K562 (cell line): ENCODE measurements around the gene ACTN4. TPM values are rescaled to one million over a fixed set of nuclear protein-coding genes. Genes with fewer than 3 reads are reported as not detected.

Experiments used
- BRF1 ChIP-seq: IDR thresholded peaks from 3 replicates; pipeline ENCODE4 v1.6.1; 2011; ENCODE audit warnings: borderline replicate concordance, mild to moderate bottlenecking; ENCODE audit not compliant: insufficient read length; ENCODE audit errors: extremely low read depth
- CBX8 ChIP-seq: fragments of 200-600 bp; sonication (generic); IDR thresholded peaks from 2 replicates; pipeline ENCODE4 v1.6.1; 2012; ENCODE audit warnings: borderline replicate concordance, mixed run types, low read depth, mild to moderate bottlenecking, moderate library complexity, mixed read lengths, low read length, control low read depth, inconsistent platforms; ENCODE audit not compliant: poor library complexity, severe bottlenecking; ENCODE audit errors: extremely low read depth
- ETS2 ChIP-seq: IDR thresholded peaks from 2 replicates; pipeline ENCODE4 v1.6.1; 2016; ENCODE audit warnings: borderline replicate concordance, missing genetic modification characterization, mild to moderate bottlenecking, moderate library complexity, missing compliant biosample characterization; ENCODE audit not compliant: poor library complexity, severe bottlenecking
- GATA2 ChIP-seq: sonication (generic); formaldehyde crosslinking; IDR thresholded peaks from 2 replicates; pipeline ENCODE4 v1.4.0; 2020; ENCODE audit warnings: mild to moderate bottlenecking, missing genetic modification reagents
- GTF3C2 ChIP-seq: IDR thresholded peaks from 3 replicates; pipeline ENCODE4 v1.6.1; 2011; ENCODE audit warnings: borderline replicate concordance, mild to moderate bottlenecking, moderate library complexity; ENCODE audit not compliant: insufficient read length; ENCODE audit errors: extremely low read depth
- HEY1 ChIP-seq: fragments of 250-450 bp; sonication (Bioruptor Pico); IDR thresholded peaks from 2 replicates; pipeline ENCODE4 v1.5.0; 2020; ENCODE audit warnings: mild to moderate bottlenecking, moderate library complexity, borderline replicate concordance
- KDM1A ChIP-seq, 2 experiments: fragments of 450-650 bp; IDR thresholded peaks; 2 replicates each; pipeline ENCODE4 v1.6.1; 2016; ENCODE audit warnings: mild to moderate bottlenecking in 2 of 2
- POLR3A ChIP-seq: IDR thresholded peaks from 2 replicates; pipeline ENCODE4 v1.6.1; 2011; ENCODE audit warnings: borderline replicate concordance, mild to moderate bottlenecking, moderate library complexity; ENCODE audit not compliant: insufficient read length, insufficient read depth; ENCODE audit errors: extremely low read depth
- PTBP1 ChIP-seq: fragments of 200-400 bp; formaldehyde crosslinking; IDR thresholded peaks from 2 replicates; pipeline ENCODE4 v1.6.1; 2017; ENCODE audit warnings: low read depth, low read length
- RBM15 ChIP-seq: fragments of 200-400 bp; formaldehyde crosslinking; IDR thresholded peaks from 2 replicates; pipeline ENCODE4 v1.6.1; 2018; ENCODE audit warnings: mild to moderate bottlenecking, low read length, moderate library complexity; ENCODE audit not compliant: insufficient read depth
- XRCC4 ChIP-seq: IDR thresholded peaks from one replicate; pipeline ENCODE4 v1.6.1; 2011; ENCODE audit not compliant: insufficient read depth, insufficient read length; ENCODE audit errors: extremely low read depth
- ZFP36 ChIP-seq: fragments of 150-350 bp; IDR thresholded peaks from 2 replicates; pipeline ENCODE4 v1.6.1; 2018; ENCODE audit warnings: low read length, low read depth; ENCODE audit not compliant: partially characterized antibody
- ZKSCAN1 ChIP-seq: fragments of 150-350 bp; IDR thresholded peaks from 2 replicates; pipeline ENCODE4 v1.6.1; 2016; ENCODE audit warnings: low read depth, low read length
- ZNF133 ChIP-seq: fragments of 250-450 bp; sonication (Bioruptor Pico); IDR thresholded peaks from 2 replicates; pipeline ENCODE4 v1.4.0; 2020; ENCODE audit warnings: mild to moderate bottlenecking
- ZNF398 ChIP-seq: fragments of 250-450 bp; sonication (Bioruptor Pico); IDR thresholded peaks from 2 replicates; pipeline ENCODE4 v1.8.0; 2021; ENCODE audit warnings: moderate library complexity, mild to moderate bottlenecking, inconsistent platforms
- ZNF431 ChIP-seq: sonication (generic); formaldehyde crosslinking; IDR thresholded peaks from 2 replicates; pipeline ENCODE4 v1.8.0; 2022; ENCODE audit warnings: mild to moderate bottlenecking, missing genetic modification reagents
- ZNF512 ChIP-seq: IDR thresholded peaks from 2 replicates; pipeline ENCODE4 v1.6.1; 2016; ENCODE audit warnings: missing genetic modification characterization, missing compliant biosample characterization
- ZNF830 ChIP-seq: fragments of 250-450 bp; sonication (Bioruptor Pico); IDR thresholded peaks from 2 replicates; pipeline ENCODE4 v1.5.0; 2021; ENCODE audit warnings: mild to moderate bottlenecking
- polyA plus RNA-seq, 8 experiments: library from polyadenylated mRNA; depleted of rRNA in 4 of 8; stranded (reverse) in 5 of 8; unstranded in 3 of 8; fragments of >200 nt; fragmentation: Nextera tagmentation in 2 of 8; fragmentation: Illumina TruSeq in 1 of 8; extraction: Ambion mirVana in 2 of 8; extraction: Trizol in 1 of 8; gene quantifications; 2 replicates each; pipeline versions ENCODE4 v1.2.1 to v1.2.3, GENCODE V29; 2011 to 2014; ENCODE audit warnings: inconsistent platforms in 1 of 8, missing spikeins in 1 of 8
- total RNA-seq, 7 experiments: library from RNA; depleted of rRNA in 6 of 7; stranded (reverse); fragments of >200 nt in 6 of 7; fragmentation: Illumina TruSeq in 2 of 7; extraction: Trizol in 2 of 7; gene quantifications; 2 replicates each; pipeline versions ENCODE4 v1.2.1 to v1.2.3, GENCODE V29; 2011 to 2021; ENCODE audit warnings: low replicate concordance in 1 of 7

Gene ACTN4
- total and polyA plus RNA-seq, 9 of the 15 experiments (the other 6 are each of a cell fraction or from before 2014, with no cell fraction given) = 3.1 to 385 (median 125) TPM

GRCh38 chr19:38618590-38619360 lies 28.7 kb upstream of the ACTN4 start, which contains the start of gene EIF3K (continued):
- TF ChIP-seq GTF3C2 (no peak), KDM1A (IDR thresholded peaks at IDR 0.05) (no peak), PTBP1 (no peak), POLR3A (no peak), ZNF133 (CRISPR knock-in tag) (no peak), HEY1 (no peak), GATA2 (CRISPR knock-in tag) (no peak), BRF1 (no peak), ZNF830 (CRISPR knock-in tag) (no peak), XRCC4 (no peak), CBX8 (no peak), ZNF512 (tag) (no peak), ETS2 (tag) (no peak), ZFP36 (no peak), ZNF431 (CRISPR knock-in tag) (no peak), ZKSCAN1 (peak; percentile 30; the same call in 1 of the 2 replicates), ZNF398 (CRISPR knock-in tag) (no peak), RBM15 (no peak)
